KOPT-K1 (cell line): ENCODE measurements around the gene VTI1A.

ENCODE experiments used
- H3K27ac ChIP-seq: fragments of 200-600 bp; sonication (generic); 2 replicates; pipeline ENCODE4 v1.5.1; 2016; ENCODE audit warnings: antibody characterized with exemption, mild to moderate bottlenecking, low read depth, low read length; ENCODE audit not compliant: poor library complexity, severe bottlenecking
- H3K36me3 ChIP-seq: fragments of 200-600 bp; sonication (generic); 2 replicates; pipeline ENCODE4 v1.5.1; 2017; ENCODE audit warnings: antibody characterized with exemption, mild to moderate bottlenecking, low read length, moderate library complexity; ENCODE audit not compliant: insufficient read depth
- H3K9me3 ChIP-seq: fragments of 200-600 bp; sonication (generic); 2 replicates; pipeline ENCODE4 v1.5.1; 2017; ENCODE audit warnings: antibody characterized with exemption, low read length, mild to moderate bottlenecking; ENCODE audit not compliant: insufficient read depth, poor library complexity, severe bottlenecking

Gene VTI1A

GRCh38 chr10:112838784-112839481 is 391.9 kb downstream of the VTI1A start:
- no peaks in the 10 kb centered on the region for H3K9me3 ChIP-seq
- H3K27ac ChIP-seq = no peak overlapping the region
- no peaks in the 10 kb centered on the region for H3K36me3 ChIP-seq

- no peak overlapping the region for H3K27ac ChIP-seq
- no peaks in the 10 kb centered on the region for H3K9me3 ChIP-seq
- no peaks in the 10 kb centered on the region for H3K36me3 ChIP-seq
Measured at GRCh38 chr10:112839928-112840654, 393.1 kb downstream of the VTI1A start.

- H3K27ac ChIP-seq = no peak overlapping the region
- peaks cover 8% of the 10 kb centered on the region for H3K9me3 ChIP-seq
Measured at GRCh38 chr10:112841549-112841948, 394.5 kb downstream of the VTI1A start.

GRCh38 chr10:112842832-112843360 is 395.9 kb downstream of the VTI1A start:
- H3K36me3 ChIP-seq = no peaks in the 10 kb centered on the region
- H3K9me3 ChIP-seq = peaks cover 17% of the 10 kb centered on the region
- no peak overlapping the region for H3K27ac ChIP-seq

More at GRCh38 chr10:112841549-112841948, 394.5 kb downstream of the VTI1A start:
- H3K36me3 ChIP-seq = no peaks in the 10 kb centered on the region

- Histone ChIP-seq H3K9me3 (peaks cover 22% of the 10 kb centered on the region), H3K27ac (no peak overlapping the region), H3K36me3 (no peaks in the 10 kb centered on the region)
Measured at GRCh38 chr10:112843623-112844022, 396.6 kb downstream of the VTI1A start.

- Histone ChIP-seq H3K27ac (no peak overlapping the region), H3K9me3 (peaks cover 22% of the 10 kb centered on the region), H3K36me3 (no peaks in the 10 kb centered on the region)
Measured at GRCh38 chr10:112844681-112845544, 397.9 kb downstream of the VTI1A start.

GRCh38 chr10:112847778-112848177 is 400.8 kb downstream of the VTI1A start:
- Histone ChIP-seq H3K36me3 (no peaks in the 10 kb centered on the region), H3K9me3 (peaks cover 22% of the 10 kb centered on the region), H3K27ac (no peak overlapping the region)

GRCh38 chr10:112848228-112848627 is 401.2 kb downstream of the VTI1A start:
- H3K27ac ChIP-seq = no peak overlapping the region

GRCh38 chr10:112848868-112849430 is 401.9 kb downstream of the VTI1A start:
- no peak overlapping the region for H3K27ac ChIP-seq
- H3K9me3 ChIP-seq = peaks cover 22% of the 10 kb centered on the region
- no peaks in the 10 kb centered on the region for H3K36me3 ChIP-seq

More at GRCh38 chr10:112848228-112848627, 401.2 kb downstream of the VTI1A start:
- peaks cover 22% of the 10 kb centered on the region for H3K9me3 ChIP-seq
- H3K36me3 ChIP-seq = no peaks in the 10 kb centered on the region

GRCh38 chr10:112849546-112849945 is 402.5 kb downstream of the VTI1A start:
- H3K9me3 ChIP-seq = peaks cover 22% of the 10 kb centered on the region
- no peak overlapping the region for H3K27ac ChIP-seq
- no peaks in the 10 kb centered on the region for H3K36me3 ChIP-seq

GRCh38 chr10:112851181-112851580 is 404.2 kb downstream of the VTI1A start:
- no peaks in the 10 kb centered on the region for H3K36me3 ChIP-seq
- H3K27ac ChIP-seq = no peak overlapping the region
- H3K9me3 ChIP-seq = peaks cover 16% of the 10 kb centered on the region

GRCh38 chr10:112851588-112852211 is 404.7 kb downstream of the VTI1A start:
- H3K27ac ChIP-seq = no peak overlapping the region
- H3K9me3 ChIP-seq = peaks cover 14% of the 10 kb centered on the region
- no peaks in the 10 kb centered on the region for H3K36me3 ChIP-seq

GRCh38 chr10:112852306-112852705 is 405.3 kb downstream of the VTI1A start:
- Histone ChIP-seq H3K27ac (no peak overlapping the region), H3K9me3 (peaks cover 11% of the 10 kb centered on the region), H3K36me3 (no peaks in the 10 kb centered on the region)

GRCh38 chr10:112855134-112855533 is 408.1 kb downstream of the VTI1A start:
- no peak overlapping the region for H3K27ac ChIP-seq
- H3K36me3 ChIP-seq = no peaks in the 10 kb centered on the region
- H3K9me3 ChIP-seq = no peaks in the 10 kb centered on the region
